Transverse colon (tissue), 4 donors: ENCODE data around the gene SLC38A3. TPM values are rescaled to one million over a fixed set of nuclear protein-coding genes. Genes with fewer than 3 reads are reported as not detected.

ENCODE experiments used
- DNase-seq: peaks from one replicate; pipeline ENCODE4 v3.0.0-alpha.2; 2019
- H3K27ac ChIP-seq, 4 donors: fragments of 200-600 bp; sonication (generic); 2 replicates each; pipeline ENCODE4 v1.5.1; 2016 to 2018; ENCODE audit warnings: inconsistent platforms in 4 of 4
- H3K27me3 ChIP-seq: fragments of 200-600 bp; sonication (generic); 2 replicates; pipeline ENCODE4 v1.5.1; 2017; ENCODE audit warnings: inconsistent platforms
- H3K36me3 ChIP-seq, 4 donors: fragments of 200-600 bp; sonication (generic); 2 replicates each; pipeline ENCODE4 v1.5.1; 2017 to 2019; ENCODE audit warnings: inconsistent platforms in 4 of 4
- H3K4me1 ChIP-seq, 4 donors: fragments of 200-600 bp; sonication (generic); 2 replicates each; pipeline ENCODE4 v1.5.1; 2017 to 2020; ENCODE audit warnings: inconsistent platforms in 4 of 4
- H3K4me3 ChIP-seq, 4 donors: fragments of 200-600 bp; sonication (generic); 1 replicate in 1 of 4; 2 replicates in 3 of 4; pipeline versions ENCODE4 v1.5.1 to v1.6.1; 2017 to 2019; ENCODE audit warnings: inconsistent platforms in 4 of 4
- H3K9me3 ChIP-seq, 2 donors: fragments of 200-600 bp; sonication (generic); 2 replicates each; pipeline ENCODE4 v1.5.1; 2017 to 2019; ENCODE audit warnings: inconsistent platforms in 2 of 2
- CTCF ChIP-seq, 5 experiments: fragments of 200-600 bp in 3 of 5; fragments of 450-650 bp in 2 of 5; sonication (generic) in 3 of 5; IDR thresholded peaks; 1 replicate in 2 of 5; 2 replicates in 3 of 5; pipeline ENCODE4 v1.5.1; 2016 to 2017; ENCODE audit warnings: antibody characterized with exemption in 5 of 5, inconsistent platforms in 3 of 5, mild to moderate bottlenecking in 2 of 5, moderate library complexity in 1 of 5
- EP300 ChIP-seq: sonication (generic); formaldehyde crosslinking; IDR thresholded peaks from one replicate; pipeline ENCODE4 v1.6.1; 2017; ENCODE audit warnings: antibody characterized with exemption, low read depth
- POLR2A ChIP-seq: fragments of 450-650 bp; IDR thresholded peaks from one replicate; pipeline ENCODE4 v1.6.1; 2016; ENCODE audit warnings: antibody characterized with exemption, mild to moderate bottlenecking, moderate library complexity
- POLR2AphosphoS5 ChIP-seq, 3 donors: sonication (generic); formaldehyde crosslinking; IDR thresholded peaks; one replicate each; pipeline ENCODE4 v1.6.1; 2016; ENCODE audit warnings: antibody characterized with exemption in 3 of 3
- WGBS, 2 donors: methylation state at CpG; one replicate each; pipeline ENCODE4 v1.1.5; 2018; ENCODE audit warnings: low coverage in 1 of 2; 5-methylcytosine and 5-hydroxymethylcytosine counted together
- in situ Hi-C, 4 donors: fragments of 200-750 bp; cut with MboI; loops; one replicate each; pipeline versions ENCODE4 v1.15.0 to v1.15.1; 2017; ENCODE audit warnings: low sequenced_read_pairs in 3 of 4, low pct_ligation_motif_present in 1 of 4, low pct_unique_long_range_greater_than_20kb in 1 of 4
- intact Hi-C: fragments of 100-400 bp; cut with DNase I; formaldehyde crosslinking; loops from one replicate; pipeline ENCODE4 v1.15.1; 2023; ENCODE audit warnings: low total_unique reads
- total RNA-seq, 4 donors: library from RNA; depleted of rRNA; stranded (reverse); fragments of >200 nt; gene quantifications; one replicate each; pipeline ENCODE4 v1.1.0, GENCODE V29; 2016

SLC38A3 gene
- total RNA-seq, 4 donors from 2014 or later: not detected

- in situ Hi-C loops: no loop called here
- H3K9me3 ChIP-seq: no peaks in the 10 kb centered on the region
- H3K27me3 ChIP-seq: no peaks in the 10 kb centered on the region
- peak overlapping the region; percentile 71 to 82 (median 80) for H3K27ac ChIP-seq
- H3K36me3 ChIP-seq: no peaks in the 10 kb centered on the region
- H3K4me3 ChIP-seq: no peak overlapping the region
- H3K4me1 ChIP-seq: peaks cover 56 to 99% (median 73%) of the 10 kb centered on the region in 4 donors
- intact Hi-C loops: no loop called here
- WGBS, 2 donors: 66% methylated on average over 4 of the region's 5 CpGs; no CpG with 5 or more reads in 1 of the 2 donors
- no peak for DNase-seq
- TF ChIP-seq EP300: no peak
- no peak for TF ChIP-seq POLR2AphosphoS5 (IDR thresholded peaks at IDR 0.05)
- no peak for TF ChIP-seq CTCF (IDR thresholded peaks at IDR 0.05)
- no peak for TF ChIP-seq POLR2A
These were observed 42.8 kb upstream of the SLC38A3 start for GRCh38 chr3:50162034-50162883.

- intact Hi-C loops (no loop called here), in situ Hi-C loops (no loop called here)
- WGBS, 2 donors: 37% methylated on average over 8 of the region's 8 CpGs; no CpG with 5 or more reads in 1 of the 2 donors
- peaks cover 59 to 100% (median 70%) of the 10 kb centered on the region in 4 donors for H3K4me1 ChIP-seq
- DNase-seq: peak; percentile 75
- TF ChIP-seq EP300 (no peak), POLR2A (no peak), CTCF (IDR thresholded peaks at IDR 0.05) (no peak), POLR2AphosphoS5 (IDR thresholded peaks at IDR 0.05) (peak in 2 of 3 donors; percentile 54)
- H3K9me3 ChIP-seq: no peaks in the 10 kb centered on the region
- no peak overlapping the region for H3K4me3 ChIP-seq
- no peaks in the 10 kb centered on the region for H3K36me3 ChIP-seq
- H3K27me3 ChIP-seq: no peaks in the 10 kb centered on the region
- peak overlapping the region; percentile 71 to 82 (median 80) for H3K27ac ChIP-seq
These were observed 41.3 kb upstream of the SLC38A3 start for GRCh38 chr3:50163572-50164455.

- DNase-seq: no peak
- H3K4me1 ChIP-seq: peaks cover 59 to 99% (median 68%) of the 10 kb centered on the region in 4 donors
- 46% methylated on average over 1 of the region's 1 CpG; no CpG with 5 or more reads in 1 of the 2 donors for WGBS, 2 donors
- intact Hi-C loops: no loop called here
- TF ChIP-seq EP300 (no peak), POLR2A (no peak), POLR2AphosphoS5 (IDR thresholded peaks at IDR 0.05) (no peak), CTCF (IDR thresholded peaks at IDR 0.05) (no peak)
- H3K4me3 ChIP-seq: no peak overlapping the region
- H3K27ac ChIP-seq: peak overlapping the region; percentile 71 to 82 (median 80)
- no peaks in the 10 kb centered on the region for H3K36me3 ChIP-seq
- H3K9me3 ChIP-seq: no peaks in the 10 kb centered on the region
- H3K27me3 ChIP-seq: no peaks in the 10 kb centered on the region
- in situ Hi-C loops: no loop called here
These were observed 40.6 kb upstream of the SLC38A3 start for GRCh38 chr3:50164481-50164880.
